ENCODE measurements around the gene PLEKHD1.

The PLEKHD1 gene

DNA sequence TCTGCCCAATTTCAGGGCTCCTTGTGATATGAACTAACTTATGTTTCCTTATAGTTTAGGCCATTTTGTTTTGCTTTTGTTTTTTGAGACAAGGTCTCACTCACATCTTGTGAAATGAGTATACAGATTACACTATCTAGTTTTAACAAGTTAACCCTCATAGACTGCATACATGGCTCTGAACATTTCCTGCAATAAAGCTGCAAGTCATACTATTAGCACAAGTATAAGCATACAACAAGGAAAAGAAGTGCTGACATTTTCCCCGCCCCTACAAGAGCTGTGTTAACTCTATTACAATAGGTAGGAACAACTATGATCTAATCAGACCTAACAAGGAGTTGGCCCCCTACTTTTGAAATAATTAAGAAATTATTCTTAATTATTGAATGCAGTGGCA, 54.2 kb downstream of the PLEKHD1 start:
- Mint-ChIP-seq H3K27me3 (peaks cover 15% of the 10 kb centered on the region), H3K9me3 (no peaks in the 10 kb centered on the region), H3K36me3 (no peaks in the 10 kb centered on the region), H3K4me1 (no peaks in the 10 kb centered on the region), H3K27ac (no peak overlapping the region), H3K4me3 (no peak overlapping the region)
- DNase-seq (ENCODE audit: low spot score in 2 of 2) (no peak), ATAC-seq (ENCODE audit: low read depth) (no peak)

DNA sequence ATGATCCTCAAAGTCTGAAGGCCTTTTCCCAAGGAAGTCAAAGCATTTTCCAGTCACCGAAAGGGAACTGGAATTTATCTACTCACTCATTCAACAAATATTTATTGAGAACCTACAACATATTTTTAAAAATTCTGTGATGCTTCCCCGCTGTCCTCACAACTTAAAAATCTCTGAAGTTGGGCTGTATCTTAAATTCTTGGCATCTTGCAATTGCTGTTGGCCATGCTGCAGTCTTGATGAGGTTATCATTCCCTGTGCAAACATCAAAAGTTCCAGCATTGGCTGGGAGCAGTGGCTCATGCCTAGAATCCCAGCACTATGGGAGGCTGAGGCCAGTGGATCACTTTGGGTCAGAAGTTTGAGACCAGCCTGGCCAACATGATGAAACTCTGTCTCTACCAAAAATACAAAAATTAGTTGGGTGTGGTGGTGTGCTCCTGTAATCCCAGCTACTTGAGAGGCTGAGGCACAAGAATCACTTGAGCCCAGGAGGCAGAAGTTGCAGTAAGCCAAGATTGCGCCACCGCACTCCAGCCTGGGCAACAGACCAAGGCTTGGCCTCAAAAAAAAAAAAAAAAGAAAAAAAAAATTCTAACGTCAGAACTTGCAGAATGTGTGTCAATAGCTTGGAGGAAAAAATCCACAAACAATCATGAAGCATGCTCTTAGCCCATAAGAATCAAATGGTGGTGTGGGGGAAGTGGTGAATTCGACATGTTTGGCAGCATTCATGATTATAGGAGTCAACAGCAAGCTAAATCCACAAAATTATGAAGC, 55.3 kb downstream of the PLEKHD1 start:
- DNase-seq (ENCODE audit: low spot score in 2 of 2): no peak
- Mint-ChIP-seq H3K4me1 (peaks cover 2% of the 10 kb centered on the region), H3K9me3 (no peaks in the 10 kb centered on the region), H3K36me3 (no peaks in the 10 kb centered on the region), H3K4me3 (no peak overlapping the region), H3K27me3 (peaks cover 20% of the 10 kb centered on the region), H3K27ac (no peak overlapping the region)
- ATAC-seq (ENCODE audit: low read depth): no peak

DNA sequence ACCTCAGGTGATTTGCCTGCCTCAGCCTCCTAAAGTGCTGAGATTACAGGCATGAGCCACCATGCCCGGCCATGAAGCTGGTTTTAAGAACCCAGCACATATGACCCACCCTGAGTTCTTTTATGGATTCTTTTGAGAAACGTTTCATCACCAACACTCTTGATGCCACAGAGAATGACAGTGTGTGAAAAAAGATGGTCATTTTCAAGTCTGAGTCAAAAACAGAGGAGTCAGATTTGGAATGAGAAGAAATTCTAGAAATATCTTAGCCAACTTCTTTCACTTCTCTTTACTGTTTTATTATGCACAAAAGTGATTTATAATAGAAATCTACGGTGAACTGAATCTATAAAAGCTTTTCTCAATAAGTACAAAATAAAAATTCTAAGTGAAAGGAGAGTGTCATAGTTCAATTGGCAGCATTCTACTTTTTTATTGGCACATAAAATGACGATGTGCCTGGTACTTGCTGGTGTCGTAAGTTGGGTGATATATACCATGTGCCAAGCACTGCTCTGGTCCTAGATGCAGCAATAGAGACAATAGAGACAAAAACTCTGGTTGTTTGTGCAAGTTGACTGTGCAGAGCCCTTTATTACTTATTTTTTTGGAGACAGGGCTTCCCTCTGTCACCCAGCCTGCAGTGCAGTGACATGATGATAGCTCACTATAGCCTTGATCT, 56.3 kb downstream of the PLEKHD1 start:
- Mint-ChIP-seq H3K27ac (no peak overlapping the region), H3K27me3 (peaks cover 19% of the 10 kb centered on the region), H3K9me3 (no peaks in the 10 kb centered on the region), H3K36me3 (no peaks in the 10 kb centered on the region), H3K4me1 (peaks cover 2% of the 10 kb centered on the region), H3K4me3 (no peak overlapping the region)
- DNase-seq (ENCODE audit: low spot score in 2 of 2) (no peak), ATAC-seq (ENCODE audit: low read depth) (no peak)

DNA sequence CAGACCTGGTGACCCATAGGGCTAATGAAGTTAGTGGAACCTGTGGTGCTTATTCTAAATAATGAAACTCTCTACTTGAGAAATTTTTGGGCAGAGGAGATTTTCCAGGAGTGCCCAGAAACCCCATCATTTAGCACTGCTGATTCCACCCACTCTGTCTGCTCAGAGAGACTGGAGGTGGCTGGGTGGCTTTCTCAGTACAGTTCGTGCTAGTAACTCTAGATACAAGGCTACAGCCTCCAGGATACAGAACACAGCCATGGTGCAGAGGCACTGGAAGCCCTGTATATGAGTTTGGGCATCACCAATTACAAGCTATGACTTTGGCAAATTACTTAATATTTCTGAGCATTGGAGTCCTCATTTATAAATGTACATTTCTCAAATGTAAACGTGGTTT, 57.8 kb downstream of the PLEKHD1 start:
- H3K27ac Mint-ChIP-seq: no peak overlapping the region
- no peak for ATAC-seq (ENCODE audit: low read depth)
- H3K4me3 Mint-ChIP-seq: no peak overlapping the region
- no peaks in the 10 kb centered on the region for H3K9me3 Mint-ChIP-seq
- DNase-seq (ENCODE audit: low spot score in 2 of 2): no peak
- H3K36me3 Mint-ChIP-seq: peaks cover 3% of the 10 kb centered on the region
- H3K4me1 Mint-ChIP-seq: peaks cover 5% of the 10 kb centered on the region
- peaks cover 26% of the 10 kb centered on the region for H3K27me3 Mint-ChIP-seq

DNA sequence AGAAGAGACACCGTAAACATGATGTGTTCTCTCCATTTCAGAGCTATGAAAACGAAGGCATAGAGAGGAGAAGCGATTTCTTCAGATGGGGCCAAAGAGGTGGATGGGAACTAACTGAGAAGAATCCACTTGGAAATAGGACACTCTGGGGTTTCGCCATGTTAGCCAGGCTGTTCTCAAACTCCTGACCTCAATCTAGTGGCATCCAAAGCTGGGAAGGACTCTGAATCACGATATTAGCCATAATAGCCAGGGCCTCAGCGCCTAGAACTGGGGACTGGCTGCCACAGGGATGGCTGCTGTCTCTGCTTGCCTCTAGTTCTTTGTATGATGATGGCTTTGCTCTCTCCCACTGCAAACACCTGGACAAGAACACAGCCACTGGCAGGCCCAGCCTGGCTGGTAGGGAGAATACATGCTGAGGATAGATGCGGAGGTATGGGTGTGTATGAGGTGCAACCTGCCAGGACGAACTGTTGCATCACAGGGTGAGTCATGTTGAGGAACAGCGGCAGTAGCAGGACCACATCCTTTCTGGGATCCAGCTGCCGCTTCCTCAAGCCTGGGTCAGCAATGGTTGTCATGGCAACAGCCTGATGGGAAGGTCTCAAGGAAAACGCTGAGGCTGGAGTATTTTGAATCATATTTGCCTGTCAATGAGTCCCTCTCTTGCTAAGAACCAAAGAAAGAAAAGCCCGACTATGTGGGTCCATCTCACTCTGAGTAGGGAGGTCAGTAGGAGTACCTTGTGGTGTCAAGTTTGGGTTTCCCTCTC, 59.0 kb downstream of the PLEKHD1 start:
- Mint-ChIP-seq H3K4me1 (peaks cover 7% of the 10 kb centered on the region), H3K27me3 (peaks cover 29% of the 10 kb centered on the region), H3K9me3 (no peaks in the 10 kb centered on the region), H3K27ac (no peak overlapping the region), H3K4me3 (no peak overlapping the region), H3K36me3 (peaks cover 3% of the 10 kb centered on the region)
- ATAC-seq (ENCODE audit: low read depth): no peak
- no peak for DNase-seq (ENCODE audit: low spot score in 2 of 2)

DNA sequence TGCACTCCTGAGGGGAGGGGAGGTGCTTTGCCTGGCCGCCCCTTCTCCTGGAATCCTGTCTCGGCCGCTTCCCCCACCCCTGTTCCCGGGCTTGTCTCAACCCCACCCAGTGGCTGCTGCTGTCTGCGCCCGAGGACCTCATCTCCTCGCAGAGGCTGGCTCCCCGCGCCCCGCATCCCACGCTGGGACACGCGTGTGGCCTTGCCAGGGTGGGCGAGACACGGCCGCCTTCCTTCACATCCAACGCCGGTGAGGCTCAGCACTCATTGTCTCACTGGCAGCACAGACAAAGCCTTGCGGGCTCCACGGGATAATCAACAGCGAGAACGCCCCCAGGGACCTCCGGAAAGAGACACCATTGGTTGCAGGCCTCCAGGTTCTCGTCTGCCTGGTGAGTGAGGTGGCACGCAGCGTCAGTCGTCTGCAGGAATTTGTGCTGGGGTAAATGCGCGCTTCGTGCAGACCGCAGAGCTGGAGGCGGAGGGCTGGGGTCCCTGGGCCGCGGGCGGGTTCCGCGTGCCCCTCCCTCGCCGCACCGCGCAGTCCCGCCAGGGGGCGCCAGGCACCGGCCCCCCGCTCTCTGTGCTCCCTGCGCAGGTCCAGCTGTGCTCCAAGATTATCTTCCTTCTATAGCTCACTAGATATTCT, 63.3 kb downstream of the PLEKHD1 start:
- ATAC-seq (ENCODE audit: low read depth) (no peak), DNase-seq (ENCODE audit: low spot score in 2 of 2) (peak in 1 of 2 donors; percentile 16)
- Mint-ChIP-seq H3K27me3 (peaks cover 35% of the 10 kb centered on the region), H3K4me1 (peaks cover 7% of the 10 kb centered on the region), H3K36me3 (peaks cover 3% of the 10 kb centered on the region), H3K27ac (no peak overlapping the region), H3K9me3 (no peaks in the 10 kb centered on the region), H3K4me3 (no peak overlapping the region)

DNA sequence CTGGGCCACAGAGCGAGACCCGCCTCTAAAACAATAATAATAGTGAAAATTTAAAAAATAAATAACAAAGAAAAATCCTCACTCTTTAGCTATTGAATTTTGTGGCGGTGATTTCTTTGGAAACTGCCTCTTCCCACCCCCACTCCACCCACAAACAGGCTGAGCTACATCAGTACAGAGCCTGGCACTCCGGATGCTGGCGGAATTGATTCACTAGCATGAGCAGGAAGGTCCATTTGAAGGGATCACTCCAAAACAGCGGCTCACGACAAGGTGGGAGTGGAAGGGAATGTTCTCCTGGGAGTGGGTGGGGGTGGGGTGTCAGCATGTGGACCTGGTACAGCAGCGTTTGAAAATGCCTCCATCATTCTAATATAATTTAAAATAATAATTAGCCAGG, 64.0 kb downstream of the PLEKHD1 start:
- Mint-ChIP-seq H3K27me3 (peaks cover 34% of the 10 kb centered on the region), H3K27ac (no peak overlapping the region), H3K36me3 (peaks cover 3% of the 10 kb centered on the region), H3K4me3 (no peak overlapping the region), H3K4me1 (peaks cover 7% of the 10 kb centered on the region), H3K9me3 (no peaks in the 10 kb centered on the region)
- ATAC-seq (ENCODE audit: low read depth) (no peak), DNase-seq (ENCODE audit: low spot score in 2 of 2) (no peak)

DNA sequence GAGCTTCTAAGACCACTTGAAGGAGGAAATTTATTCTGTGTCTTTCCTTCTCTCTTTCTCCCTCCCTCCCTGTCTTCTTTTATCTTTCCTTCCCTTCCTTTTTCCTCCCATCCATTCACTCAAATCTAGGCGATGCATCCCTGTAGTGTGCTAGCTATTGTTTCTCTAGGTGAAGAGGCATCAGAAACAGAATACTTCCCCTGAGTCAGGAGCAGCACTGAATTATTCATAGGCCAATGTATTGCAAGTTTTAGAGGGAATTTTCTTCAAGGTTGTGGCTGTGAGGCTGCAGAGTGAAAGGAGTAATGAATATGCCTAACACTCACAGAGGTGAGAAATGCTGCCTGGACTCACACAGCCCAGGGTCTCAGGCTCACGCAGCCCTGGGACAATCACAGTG, 67.0 kb downstream of the PLEKHD1 start:
- H3K27ac Mint-ChIP-seq: no peak overlapping the region
- peaks cover 2% of the 10 kb centered on the region for H3K36me3 Mint-ChIP-seq
- H3K9me3 Mint-ChIP-seq: no peaks in the 10 kb centered on the region
- ATAC-seq (ENCODE audit: low read depth) (no peak), DNase-seq (ENCODE audit: low spot score in 2 of 2) (no peak)
- H3K27me3 Mint-ChIP-seq: peaks cover 22% of the 10 kb centered on the region
- no peak overlapping the region for H3K4me3 Mint-ChIP-seq
- peaks cover 4% of the 10 kb centered on the region for H3K4me1 Mint-ChIP-seq

DNA sequence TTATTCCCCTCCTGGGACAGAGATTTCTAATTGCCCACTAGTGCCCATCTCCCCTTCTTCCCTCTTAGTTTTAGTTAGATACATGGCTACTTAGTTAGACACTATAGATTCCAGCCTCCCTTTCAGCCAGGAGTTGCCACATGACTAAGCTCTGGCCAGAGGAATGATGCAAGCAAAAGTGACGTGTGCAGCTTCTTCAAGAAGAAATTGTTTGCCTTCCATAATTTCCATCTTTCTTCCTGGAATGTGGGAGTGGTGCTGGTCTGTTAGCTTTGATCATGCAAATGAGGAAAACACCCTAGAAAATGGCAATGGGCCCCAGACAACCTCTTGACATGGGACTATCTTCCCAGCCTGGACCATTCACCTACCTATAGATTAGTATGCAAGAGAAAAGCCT, 68.7 kb downstream of the PLEKHD1 start:
- no peaks in the 10 kb centered on the region for H3K4me1 Mint-ChIP-seq
- no peaks in the 10 kb centered on the region for H3K36me3 Mint-ChIP-seq
- no peak for ATAC-seq (ENCODE audit: low read depth)
- no peak overlapping the region for H3K27ac Mint-ChIP-seq
- H3K9me3 Mint-ChIP-seq: no peaks in the 10 kb centered on the region
- DNase-seq (ENCODE audit: low spot score in 2 of 2): no peak
- peaks cover 14% of the 10 kb centered on the region for H3K27me3 Mint-ChIP-seq
- no peak overlapping the region for H3K4me3 Mint-ChIP-seq

DNA sequence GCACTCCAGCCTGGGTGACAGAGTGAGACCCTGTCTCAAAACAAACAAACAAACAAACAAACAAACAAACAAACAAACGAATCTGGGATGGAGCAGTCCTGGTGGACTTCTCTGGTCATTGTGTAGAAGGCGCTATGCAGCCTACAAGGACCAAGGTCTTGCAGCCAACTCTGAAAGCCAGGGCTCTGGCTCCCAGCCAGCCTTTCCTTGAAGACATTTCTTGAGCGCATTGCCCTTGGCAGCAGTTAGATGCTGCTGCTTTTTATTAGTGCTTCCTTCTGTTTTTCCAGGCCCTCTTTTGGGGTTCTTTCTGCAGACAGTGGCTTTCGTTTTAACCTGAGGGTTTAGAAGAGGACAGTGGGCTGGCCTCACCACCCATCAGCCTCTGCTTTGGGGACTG, 70.0 kb downstream of the PLEKHD1 start:
- ATAC-seq (ENCODE audit: low read depth): no peak
- Mint-ChIP-seq H3K36me3 (no peaks in the 10 kb centered on the region), H3K4me1 (no peaks in the 10 kb centered on the region), H3K9me3 (no peaks in the 10 kb centered on the region), H3K4me3 (no peak overlapping the region), H3K27ac (no peak overlapping the region), H3K27me3 (peaks cover 20% of the 10 kb centered on the region)
- no peak for DNase-seq (ENCODE audit: low spot score in 2 of 2)

DNA sequence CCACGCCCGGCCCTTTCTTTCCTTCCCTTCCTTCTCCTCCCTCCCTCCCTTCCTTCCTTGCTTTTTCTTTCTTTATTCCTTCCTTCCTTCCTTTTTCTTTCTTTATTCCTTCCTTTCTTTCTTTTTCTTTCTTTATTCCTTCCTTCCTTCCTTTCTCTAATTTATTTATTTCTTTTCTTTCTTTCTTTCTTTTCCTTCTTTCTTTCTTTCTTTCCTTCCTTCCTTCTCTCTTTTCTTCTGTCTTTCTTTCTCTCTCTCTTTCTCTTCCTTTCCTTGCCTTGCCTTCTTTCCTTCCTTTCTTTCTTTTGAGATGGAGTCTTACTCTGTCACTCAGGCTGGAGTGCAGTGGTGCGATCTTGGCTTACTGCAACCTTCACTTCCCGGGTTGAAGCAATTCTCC, 74.2 kb downstream of the PLEKHD1 start:
- no peak for ATAC-seq (ENCODE audit: low read depth)
- Mint-ChIP-seq H3K4me1 (no peaks in the 10 kb centered on the region), H3K4me3 (no peak overlapping the region), H3K9me3 (no peaks in the 10 kb centered on the region), H3K36me3 (no peaks in the 10 kb centered on the region), H3K27me3 (peaks cover 18% of the 10 kb centered on the region), H3K27ac (no peak overlapping the region)
- DNase-seq (ENCODE audit: low spot score in 2 of 2): no peak

DNA sequence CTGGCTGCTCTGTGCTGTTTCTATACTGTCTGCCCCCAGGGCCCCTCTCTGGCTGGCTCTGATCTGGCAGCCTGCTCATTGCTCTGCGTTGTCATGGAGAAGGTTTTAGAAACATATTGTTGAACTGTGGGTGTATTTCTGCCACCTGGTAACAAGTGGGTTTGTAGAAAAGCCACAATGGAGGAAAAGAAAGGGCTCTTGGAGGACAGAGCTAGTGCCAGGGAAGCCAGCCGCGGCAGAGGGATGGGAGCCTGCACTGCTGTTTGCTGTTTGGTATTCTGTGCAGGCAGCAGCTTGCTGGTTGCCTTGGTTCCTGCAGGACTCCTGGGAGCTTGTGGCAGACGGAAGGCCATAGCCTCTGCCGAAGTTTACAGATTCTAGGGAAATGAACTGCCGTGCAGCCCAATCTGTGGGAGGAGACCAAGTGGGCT, 75.1 kb downstream of the PLEKHD1 start:
- no peak for DNase-seq (ENCODE audit: low spot score in 2 of 2)
- Mint-ChIP-seq H3K4me1 (no peaks in the 10 kb centered on the region), H3K9me3 (no peaks in the 10 kb centered on the region), H3K36me3 (no peaks in the 10 kb centered on the region), H3K4me3 (no peak overlapping the region), H3K27ac (no peak overlapping the region), H3K27me3 (peaks cover 17% of the 10 kb centered on the region)
- no peak for ATAC-seq (ENCODE audit: low read depth)

DNA sequence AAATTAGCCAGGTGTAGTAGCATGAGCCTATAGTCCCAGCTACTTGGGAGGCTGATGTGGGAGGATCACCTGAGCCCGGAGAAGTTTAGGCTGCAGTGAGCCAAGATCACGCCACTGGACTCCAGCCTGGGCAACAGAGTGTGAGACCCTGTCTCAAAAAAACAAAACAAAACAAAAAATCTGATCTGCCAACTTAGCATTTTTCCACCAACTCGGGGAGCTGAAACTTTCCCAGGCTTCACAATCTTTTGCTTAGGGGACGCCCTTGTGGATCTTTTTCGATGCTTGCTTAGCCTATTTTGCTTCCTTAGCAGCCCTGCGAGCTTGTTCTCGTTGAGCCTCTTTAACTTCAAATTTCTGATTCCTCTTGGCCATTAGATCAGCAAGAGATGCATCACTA, 76.3 kb downstream of the PLEKHD1 start:
- no peak for DNase-seq (ENCODE audit: low spot score in 2 of 2)
- ATAC-seq (ENCODE audit: low read depth): no peak
- Mint-ChIP-seq H3K4me1 (no peaks in the 10 kb centered on the region), H3K36me3 (no peaks in the 10 kb centered on the region), H3K9me3 (no peaks in the 10 kb centered on the region), H3K27ac (no peak overlapping the region), H3K27me3 (peaks cover 17% of the 10 kb centered on the region), H3K4me3 (no peak overlapping the region)

DNA sequence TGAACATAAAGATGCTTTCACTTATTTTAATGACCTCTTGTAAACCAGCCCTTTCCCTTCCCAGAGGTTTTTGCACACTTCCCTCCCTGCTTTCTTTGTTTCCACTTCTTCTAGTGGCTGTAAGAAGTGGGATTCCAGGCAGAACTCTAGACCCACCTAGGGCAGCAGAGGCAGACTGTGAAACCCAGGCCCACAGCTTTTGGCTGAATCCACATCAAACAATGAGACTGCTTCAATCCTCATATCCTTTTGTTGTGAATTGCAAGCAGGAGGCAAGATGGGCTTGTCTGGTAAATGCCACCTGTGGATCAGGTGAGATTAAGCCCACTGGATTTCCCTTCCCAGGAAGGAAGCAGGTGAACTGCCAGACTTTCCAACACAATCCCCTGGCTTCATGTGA, 77.4 kb downstream of the PLEKHD1 start:
- Mint-ChIP-seq H3K27me3 (peaks cover 17% of the 10 kb centered on the region), H3K27ac (no peak overlapping the region), H3K4me3 (no peak overlapping the region), H3K9me3 (no peaks in the 10 kb centered on the region), H3K4me1 (no peaks in the 10 kb centered on the region), H3K36me3 (no peaks in the 10 kb centered on the region)
- ATAC-seq (ENCODE audit: low read depth): no peak
- no peak for DNase-seq (ENCODE audit: low spot score in 2 of 2)

All from memory B cell (primary cell).